Spleen (tissue), 11 donors: Measurements from ENCODE around the gene CEMIP2. TPM values are rescaled to one million over a fixed set of nuclear protein-coding genes. Genes with fewer than 3 reads are reported as not detected.

Experiments used
- DNase-seq: peaks from one replicate; pipeline ENCODE4 v3.0.0-alpha.2; 2020
- H3K27ac ChIP-seq, 8 donors: fragments of 200-600 bp; sonication (generic) in 7 of 8; 1 replicate in 4 of 8; 2 replicates in 4 of 8; pipeline versions ENCODE4 v1.5.0 to v1.8.0; 2016 to 2021; ENCODE audit warnings: inconsistent platforms in 4 of 8, mild to moderate bottlenecking in 4 of 8, moderate library complexity in 1 of 8
- H3K27me3 ChIP-seq, 7 donors: fragments of 200-600 bp; sonication (generic) in 6 of 7; replicated peaks in 1 of 7; 1 replicate in 4 of 7; 2 replicates in 3 of 7; pipeline versions ENCODE4 v1.5.0 to v1.8.0; 2016 to 2021; ENCODE audit warnings: inconsistent platforms in 3 of 7, mild to moderate bottlenecking in 1 of 7
- H3K36me3 ChIP-seq, 6 donors: fragments of 200-600 bp; sonication (generic) in 5 of 6; 1 replicate in 4 of 6; 2 replicates in 2 of 6; pipeline versions ENCODE4 v1.5.0 to v1.8.0; 2016 to 2021; ENCODE audit warnings: inconsistent platforms in 2 of 6
- H3K4me1 ChIP-seq, 6 donors: fragments of 200-600 bp; sonication (generic) in 5 of 6; 1 replicate in 3 of 6; 2 replicates in 3 of 6; pipeline versions ENCODE4 v1.5.0 to v1.8.0; 2016 to 2021; ENCODE audit warnings: inconsistent platforms in 3 of 6
- H3K4me3 ChIP-seq, 8 donors: fragments of 200-600 bp; sonication (generic) in 7 of 8; 1 replicate in 4 of 8; 2 replicates in 4 of 8; pipeline versions ENCODE4 v1.5.0 to v1.8.0; 2016 to 2021; ENCODE audit warnings: inconsistent platforms in 4 of 8, mild to moderate bottlenecking in 4 of 8, moderate library complexity in 2 of 8
- H3K9me3 ChIP-seq, 8 donors: fragments of 200-600 bp; sonication (generic) in 7 of 8; 1 replicate in 4 of 8; 2 replicates in 4 of 8; pipeline versions ENCODE4 v1.5.0 to v1.8.0; 2016 to 2021; ENCODE audit warnings: inconsistent platforms in 4 of 8
- CTCF ChIP-seq, 11 experiments: fragments of 200-600 bp in 7 of 11; fragments of 450-650 bp in 4 of 11; sonication (generic) in 4 of 11; IDR thresholded peaks in 8 of 11; conservative IDR thresholded peaks in 3 of 11; 1 replicate in 7 of 11; 2 replicates in 4 of 11; pipeline versions ENCODE4 v1.4.0 to v1.8.0; 2016 to 2021; ENCODE audit warnings: antibody characterized with exemption in 11 of 11, inconsistent platforms in 4 of 11, mild to moderate bottlenecking in 1 of 11
- POLR2A ChIP-seq, 3 donors: fragments of 450-650 bp; IDR thresholded peaks; one replicate each; pipeline ENCODE4 v1.5.1; 2017; ENCODE audit warnings: antibody characterized with exemption in 3 of 3, mild to moderate bottlenecking in 1 of 3
- POLR2AphosphoS5 ChIP-seq, 3 donors: sonication (generic); formaldehyde crosslinking; IDR thresholded peaks; one replicate each; pipeline ENCODE4 v1.5.1; 2017; ENCODE audit warnings: antibody characterized with exemption in 3 of 3
- WGBS, 5 donors: extraction: QIAGEN DNeasy Blood & Tissue Kit in 3 of 5; methylation state at CpG; one replicate each; pipeline versions ENCODE4 v1.1.5 to v1.1.7; 2013 to 2018; 5-methylcytosine and 5-hydroxymethylcytosine counted together
- intact Hi-C: fragments of 100-400 bp; cut with DNase I; formaldehyde crosslinking; loops from one replicate; pipeline ENCODE4 v1.15.0; 2023; ENCODE audit warnings: low total_unique reads
- polyA plus RNA-seq, 3 donors: library from polyadenylated mRNA; stranded (reverse); fragments of 200-250 nt; gene quantifications; one replicate each; pipeline ENCODE4 v1.2.1, GENCODE V29; 2013
- total RNA-seq, 7 donors: library from RNA; depleted of rRNA in 3 of 7; stranded (reverse); fragments of >200 nt in 3 of 7; fragmentation: NEBNext Ultra II Directional in 4 of 7; extraction: Animal tissue kit (Norgen Biotek cat#: 25700) in 4 of 7; gene quantifications; one replicate each; pipeline versions ENCODE4 v1.1.0 to v1.2.1, GENCODE V29; 2016 to 2021
- donor health status: healthy with polysubstance abuse.
- donor health status: DM: no; HTN: no; CAD: no; lungs with moderate emphysema.
- donor health status: DM: no; HTN: no; CAD: no.
- donor health status: Bipolar disorder and iron deficiency.
- donor health status: healthy.
- donor health status: DM: no; HTN: no; CAD: no.
- donor health status: DM: yes; HTN: yes; CAD: no.

The CEMIP2 gene
- total and polyA plus RNA-seq, 10 donors, result 14.2 to 175 (median 86.1) TPM

- peak overlapping the region in 1 of 8 donors; percentile 15 for H3K4me3 ChIP-seq
- H3K27ac ChIP-seq, result peak overlapping the region; percentile 21 to 84 (median 75)
- H3K27me3 ChIP-seq, result no peaks in the 10 kb centered on the region
- no peaks in the 10 kb centered on the region for H3K36me3 ChIP-seq
- TF ChIP-seq CTCF (IDR thresholded peaks at IDR 0.05 in 8 of 11, conservative IDR thresholded peaks at IDR 0.05 in 3 of 11) (no peak), POLR2AphosphoS5 (IDR thresholded peaks at IDR 0.05) (peak in 1 of 3 donors; percentile 86)
- intact Hi-C loops, result no loop called here
- H3K9me3 ChIP-seq, result no peaks in the 10 kb centered on the region
- 6 to 21% (median 12%) methylated on average over 7 of the region's 7 CpGs for WGBS, 5 donors
- H3K4me1 ChIP-seq, result peaks cover 5 to 40% (median 19%) of the 10 kb centered on the region in 6 donors
- no peak for DNase-seq
Observed at GRCh38 chr9:71638627-71639026, 129.7 kb downstream of the CEMIP2 start.

GRCh38 chr9:71637926-71638325 is 130.4 kb downstream of the CEMIP2 start:
- TF ChIP-seq POLR2A (IDR thresholded peaks at IDR 0.05), result no peak
- TF ChIP-seq CTCF (IDR thresholded peaks at IDR 0.05 in 8 of 11, conservative IDR thresholded peaks at IDR 0.05 in 3 of 11), result no peak
- TF ChIP-seq POLR2AphosphoS5 (IDR thresholded peaks at IDR 0.05), result no peak
- H3K36me3 ChIP-seq, result no peaks in the 10 kb centered on the region
- no peaks in the 10 kb centered on the region for H3K27me3 ChIP-seq
- DNase-seq, result no peak
- WGBS, 5 donors, result 48 to 70% (median 61%) methylated on average over 5 of the region's 5 CpGs
- H3K4me1 ChIP-seq, result peaks cover 5 to 36% (median 17%) of the 10 kb centered on the region in 6 donors
- H3K27ac ChIP-seq, result peak overlapping the region; percentile 21 to 84 (median 75)
- H3K9me3 ChIP-seq, result no peaks in the 10 kb centered on the region
- no peak overlapping the region for H3K4me3 ChIP-seq
- intact Hi-C loops, result no loop called here

- Histone ChIP-seq H3K4me3 (no peak overlapping the region), H3K4me1 (peaks cover 5 to 35% (median 17%) of the 10 kb centered on the region in 6 donors), H3K9me3 (no peaks in the 10 kb centered on the region), H3K36me3 (no peaks in the 10 kb centered on the region), H3K27me3 (no peaks in the 10 kb centered on the region), H3K27ac (peak overlapping the region in 7 of 8 donors; percentile 21 to 84 (median 79))
- WGBS, 5 donors, result 16 to 53% (median 29%) methylated on average over 1 of the region's 1 CpG
- intact Hi-C loops, result no loop called here
- TF ChIP-seq POLR2AphosphoS5 (IDR thresholded peaks at IDR 0.05), result no peak
- TF ChIP-seq CTCF (IDR thresholded peaks at IDR 0.05 in 8 of 11, conservative IDR thresholded peaks at IDR 0.05 in 3 of 11), result no peak
- no peak for TF ChIP-seq POLR2A (IDR thresholded peaks at IDR 0.05)
- DNase-seq, result no peak
Observed at GRCh38 chr9:71637375-71637774, 130.9 kb downstream of the CEMIP2 start.

- WGBS, 5 donors, result 77 to 88% (median 85%) methylated on average over 5 of the region's 5 CpGs
- Histone ChIP-seq H3K9me3 (no peaks in the 10 kb centered on the region), H3K4me3 (no peak overlapping the region), H3K36me3 (no peaks in the 10 kb centered on the region), H3K27ac (peak overlapping the region in 5 of 8 donors; percentile 12 to 79 (median 29)), H3K4me1 (peaks cover 5 to 33% (median 17%) of the 10 kb centered on the region in 6 donors), H3K27me3 (no peaks in the 10 kb centered on the region)
- DNase-seq, result no peak
- intact Hi-C loops, result no loop called here
- TF ChIP-seq POLR2AphosphoS5 (IDR thresholded peaks at IDR 0.05) (no peak), CTCF (IDR thresholded peaks at IDR 0.05 in 8 of 11, conservative IDR thresholded peaks at IDR 0.05 in 3 of 11) (no peak), POLR2A (IDR thresholded peaks at IDR 0.05) (no peak)
Observed at GRCh38 chr9:71636143-71636839, 132.0 kb downstream of the CEMIP2 start.
